GM12873 (cell line): ENCODE measurements around the gene NKTR.

ENCODE experiments used
- CTCF ChIP-seq: IDR thresholded peaks from 2 replicates; pipeline ENCODE4 v1.5.1; 2012; ENCODE audit warnings: low read depth, mild to moderate bottlenecking, moderate library complexity, low read length, control low read depth; ENCODE audit not compliant: insufficient read depth; ENCODE audit errors: missing control alignments

The NKTR gene

GRCh38 chr3:42685363-42685881 is 84.9 kb downstream of the NKTR start, which contains the start of gene KLHL40:
TSS of gene KLHL40 (plus strand) at chr3:42685537. CDS start at chr3:42685619, 82 bp downstream.
- TF ChIP-seq CTCF, result no peak

DNA sequence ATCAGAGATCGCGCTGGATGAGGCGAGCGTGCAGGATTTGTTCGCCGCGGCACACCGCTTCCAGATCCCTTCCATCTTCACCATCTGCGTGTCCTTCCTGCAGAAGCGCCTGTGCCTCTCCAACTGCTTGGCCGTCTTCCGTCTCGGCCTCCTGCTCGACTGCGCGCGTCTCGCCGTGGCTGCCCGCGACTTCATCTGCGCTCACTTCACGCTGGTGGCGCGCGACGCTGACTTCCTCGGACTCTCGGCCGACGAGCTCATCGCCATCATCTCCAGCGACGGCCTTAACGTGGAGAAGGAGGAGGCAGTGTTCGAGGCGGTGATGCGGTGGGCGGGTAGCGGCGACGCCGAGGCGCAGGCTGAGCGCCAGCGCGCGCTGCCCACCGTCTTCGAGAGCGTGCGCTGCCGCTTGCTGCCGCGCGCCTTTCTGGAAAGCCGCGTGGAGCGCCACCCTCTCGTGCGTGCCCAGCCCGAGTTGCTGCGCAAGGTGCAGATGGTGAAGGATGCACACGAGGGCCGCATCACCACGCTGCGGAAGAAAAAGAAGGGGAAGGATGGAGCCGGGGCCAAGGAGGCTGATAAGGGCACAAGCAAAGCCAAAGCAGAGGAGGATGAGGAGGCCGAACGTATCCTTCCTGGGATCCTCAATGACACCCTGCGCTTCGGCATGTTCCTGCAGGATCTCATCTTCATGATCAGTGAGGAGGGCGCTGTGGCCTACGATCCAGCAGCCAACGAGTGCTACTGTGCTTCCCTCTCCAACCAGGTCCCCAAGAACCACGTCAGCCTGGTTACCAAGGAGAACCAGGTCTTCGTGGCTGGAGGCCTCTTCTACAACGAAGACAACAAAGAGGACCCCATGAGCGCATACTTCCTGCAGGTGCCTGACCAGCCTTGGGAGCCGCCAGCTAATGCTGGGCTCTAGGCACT is 85.7 kb downstream of the NKTR start:
- no peak for TF ChIP-seq CTCF

GRCh38 chr3:42686832-42687650 is 86.6 kb downstream of the NKTR start:
- TF ChIP-seq CTCF, result no peak

DNA sequence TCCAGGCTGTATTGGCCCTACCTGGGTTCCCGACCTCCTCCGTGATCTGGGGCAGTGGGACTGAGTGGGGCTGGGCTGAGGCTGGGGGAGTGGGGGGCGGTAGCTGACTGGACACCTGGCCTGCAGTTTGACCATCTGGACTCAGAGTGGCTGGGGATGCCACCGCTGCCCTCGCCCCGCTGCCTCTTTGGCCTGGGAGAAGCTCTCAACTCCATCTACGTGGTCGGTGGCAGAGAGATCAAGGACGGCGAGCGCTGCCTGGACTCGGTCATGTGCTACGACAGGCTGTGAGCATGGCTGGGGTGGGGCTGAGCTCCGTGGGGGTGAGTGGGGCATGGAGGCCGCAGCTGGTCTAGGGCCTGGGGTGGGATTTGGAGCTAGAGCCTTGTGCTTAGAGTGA is 87.5 kb downstream of the NKTR start:
- no peak for TF ChIP-seq CTCF

DNA sequence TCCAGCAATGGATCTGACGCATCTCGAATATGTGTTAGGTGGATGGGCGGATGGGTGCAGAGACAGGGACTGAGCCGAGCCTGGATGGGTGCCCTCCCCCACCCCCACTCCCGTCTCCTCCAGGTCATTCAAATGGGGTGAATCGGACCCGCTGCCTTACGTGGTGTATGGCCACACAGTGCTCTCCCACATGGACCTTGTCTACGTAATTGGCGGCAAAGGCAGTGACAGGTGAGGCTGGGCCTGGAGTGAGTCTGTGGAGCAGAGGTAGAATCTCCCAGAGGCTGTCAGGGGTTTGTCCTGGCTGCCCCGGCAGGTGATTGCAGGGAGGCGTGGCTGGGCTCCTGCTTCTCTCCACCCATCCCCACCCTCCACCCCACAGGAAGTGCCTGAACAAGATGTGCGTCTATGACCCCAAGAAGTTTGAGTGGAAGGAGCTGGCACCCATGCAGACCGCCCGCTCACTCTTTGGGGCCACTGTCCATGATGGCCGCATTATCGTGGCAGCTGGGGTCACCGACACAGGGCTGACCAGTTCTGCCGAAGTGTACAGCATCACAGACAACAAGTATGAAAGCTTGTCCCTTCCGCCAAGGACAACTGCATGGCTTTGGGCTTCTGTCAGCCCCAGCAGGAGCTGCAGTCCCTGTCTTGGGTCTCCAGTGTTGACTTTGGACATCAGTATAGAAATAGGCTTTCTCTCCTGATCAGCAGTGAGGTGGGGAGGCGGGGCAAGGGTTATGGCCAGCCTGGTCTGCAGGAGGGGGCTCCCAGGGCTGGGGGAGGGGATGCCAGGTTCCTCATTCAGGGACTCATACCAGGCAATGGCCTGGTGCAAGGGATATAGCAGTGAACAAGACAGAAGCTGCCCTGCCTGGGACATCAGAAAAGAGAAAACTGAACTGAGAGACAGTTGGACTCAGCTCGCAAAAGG is 88.3 kb downstream of the NKTR start:
- no peak for TF ChIP-seq CTCF

DNA sequence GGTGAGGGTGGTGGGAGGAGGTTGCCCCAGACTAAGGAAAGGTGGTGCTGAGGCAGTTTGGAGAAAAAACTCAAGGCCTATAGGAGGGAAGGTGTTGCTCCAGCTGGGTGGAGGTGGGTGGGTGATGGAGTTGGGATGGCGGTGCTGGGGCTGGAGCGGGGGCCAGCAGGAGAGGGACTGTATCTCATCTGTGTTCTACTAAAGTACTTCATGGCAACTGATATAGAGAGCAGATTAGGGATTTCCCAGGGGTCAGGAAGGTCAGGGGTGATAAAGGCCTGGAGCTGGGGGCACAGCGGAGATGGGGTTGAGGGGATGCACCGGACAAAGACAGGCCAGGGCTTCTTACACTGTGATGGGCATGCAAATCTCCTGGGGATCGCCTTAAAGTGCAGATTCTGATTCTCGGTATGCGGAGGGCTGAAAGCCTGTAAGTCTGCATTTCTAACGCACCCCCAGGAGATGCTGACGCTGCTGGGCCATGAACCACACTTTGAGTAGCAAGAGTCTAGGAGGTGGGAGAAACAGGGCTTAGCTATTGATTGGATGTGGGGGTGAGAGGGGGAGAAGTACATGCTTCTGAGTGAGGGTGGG is 89.0 kb downstream of the NKTR start:
- TF ChIP-seq CTCF, result no peak
